Smooth muscle cell (in vitro differentiated cells): Measurements from ENCODE around the gene TMEM115. TPM values are rescaled to one million over a fixed set of nuclear protein-coding genes. Genes with fewer than 3 reads are reported as not detected.

Source experiments
- DNase-seq: peaks from one replicate; lab custom pipeline; 2025; ENCODE audit not compliant: unreplicated experiment; lab: John Stamatoyannopoulos, UW
- H2AFZ ChIP-seq: fragments of 200-600 bp; sonication (generic); 2 replicates; pipeline ENCODE4 v1.6.0; 2016; ENCODE audit warnings: antibody characterized with exemption, low read depth, mild to moderate bottlenecking
- H3F3A ChIP-seq: fragments of 200-600 bp; sonication (generic); 2 replicates; pipeline ENCODE4 v1.6.0; 2017; ENCODE audit warnings: antibody characterized with exemption, low read depth
- H3K27ac ChIP-seq: fragments of 200-600 bp; sonication (generic); 2 replicates; pipeline ENCODE4 v1.5.1; 2016; ENCODE audit warnings: low read depth, mild to moderate bottlenecking
- H3K27me3 ChIP-seq: fragments of 200-600 bp; sonication (generic); 2 replicates; pipeline ENCODE4 v1.6.1; 2016; ENCODE audit warnings: low read depth, mild to moderate bottlenecking
- H3K36me3 ChIP-seq: fragments of 200-600 bp; sonication (generic); 2 replicates; pipeline ENCODE4 v1.5.1; 2016; ENCODE audit warnings: low read depth
- H3K4me1 ChIP-seq: fragments of 200-600 bp; sonication (generic); 2 replicates; pipeline ENCODE4 v1.5.1; 2016; ENCODE audit warnings: low read depth
- H3K4me2 ChIP-seq: fragments of 200-600 bp; sonication (generic); 2 replicates; pipeline ENCODE4 v1.6.0; 2016; ENCODE audit warnings: mild to moderate bottlenecking
- H3K4me3 ChIP-seq: fragments of 200-600 bp; sonication (generic); 2 replicates; pipeline ENCODE4 v1.5.1; 2016; ENCODE audit warnings: mild to moderate bottlenecking
- H3K79me2 ChIP-seq: fragments of 200-600 bp; sonication (generic); 2 replicates; pipeline ENCODE4 v1.6.0; 2016; ENCODE audit warnings: low read depth, mild to moderate bottlenecking
- H3K9ac ChIP-seq: fragments of 200-600 bp; sonication (generic); 2 replicates; pipeline ENCODE4 v1.6.0; 2016; ENCODE audit warnings: low read depth
- H3K9me3 ChIP-seq: fragments of 200-600 bp; sonication (generic); replicated peaks from 2 replicates; pipeline ENCODE4 v1.5.1; 2016; ENCODE audit warnings: low read depth
- H4K20me1 ChIP-seq: fragments of 200-600 bp; sonication (generic); 2 replicates; pipeline ENCODE4 v1.6.0; 2016; ENCODE audit warnings: low read depth
- CTCF ChIP-seq: fragments of 200-600 bp; sonication (generic); IDR thresholded peaks from 2 replicates; pipeline ENCODE4 v1.5.1; 2017; ENCODE audit warnings: borderline replicate concordance, mild to moderate bottlenecking, antibody characterized with exemption; ENCODE audit not compliant: insufficient read depth, poor library complexity, severe bottlenecking
- WGBS: methylation state at CpG from one replicate; pipeline ENCODE4 v1.1.7; 2016; ENCODE audit warnings: low lambda C conversion rate; 5-methylcytosine and 5-hydroxymethylcytosine counted together
- polyA plus RNA-seq: library from polyadenylated mRNA; unstranded; fragments of >200 nt; fragmentation: Nextera tagmentation; extraction: Ambion mirVana; gene quantifications from 2 replicates; pipeline ENCODE4 v1.2.1, GENCODE V29; 2016
- total RNA-seq: library from RNA; depleted of rRNA; stranded (reverse); fragments of >200 nt; gene quantifications from 2 replicates; pipeline ENCODE4 v1.2.3, GENCODE V29; 2014

Gene TMEM115
- total and polyA plus RNA-seq, 2 experiments from 2014 or later: 42.7 to 56.6 TPM

GRCh38 chr3:50331364-50331907 lies 27.9 kb downstream of the TMEM115 start:
- H3K79me2 ChIP-seq: peaks cover 72% of the 10 kb centered on the region
- H3K4me1 ChIP-seq: peaks cover 34% of the 10 kb centered on the region
- H3F3A ChIP-seq: peaks cover 16% of the 10 kb centered on the region
- no peak overlapping the region for H2AFZ ChIP-seq
- no peak overlapping the region for H3K4me2 ChIP-seq
- no peak overlapping the region for H3K4me3 ChIP-seq
- no peak for TF ChIP-seq CTCF
- H3K9ac ChIP-seq: no peak overlapping the region
- no peak overlapping the region for H3K27ac ChIP-seq
- no peak for DNase-seq
- no peaks in the 10 kb centered on the region for H3K27me3 ChIP-seq
- H3K36me3 ChIP-seq: no peaks in the 10 kb centered on the region
- no peaks in the 10 kb centered on the region for H3K9me3 ChIP-seq
- 97% methylated on average over 19 of the region's 19 CpGs for WGBS
- peaks cover 48% of the 10 kb centered on the region for H4K20me1 ChIP-seq

DNA sequence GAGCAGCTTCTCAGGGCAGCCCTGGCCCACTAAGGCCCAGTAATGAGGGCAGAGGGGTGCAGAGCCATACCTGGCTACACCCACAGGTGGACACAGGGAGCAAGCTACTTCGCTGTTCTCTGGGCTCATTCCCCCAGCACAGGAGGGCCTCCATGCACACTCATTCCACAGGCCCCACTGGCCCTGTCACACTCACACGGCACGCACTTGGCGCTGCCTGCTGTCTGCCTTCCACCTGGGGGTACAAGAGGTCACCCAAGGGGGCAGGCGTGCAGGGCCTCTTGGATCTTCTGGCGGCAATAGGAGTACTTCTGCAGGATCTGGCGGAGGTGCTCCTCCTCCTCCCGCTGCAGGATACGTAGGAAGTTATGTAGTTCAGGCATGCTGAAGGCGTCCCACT lies 29.0 kb downstream of the TMEM115 start:
- Histone ChIP-seq H3K4me2 (no peak overlapping the region), H3K4me1 (peaks cover 24% of the 10 kb centered on the region), H3K9ac (no peak overlapping the region), H3K9me3 (no peaks in the 10 kb centered on the region), H3K36me3 (no peaks in the 10 kb centered on the region), H3K79me2 (peaks cover 63% of the 10 kb centered on the region), H3K27ac (no peak overlapping the region), H3F3A (peaks cover 16% of the 10 kb centered on the region), H3K27me3 (no peaks in the 10 kb centered on the region), H4K20me1 (peaks cover 39% of the 10 kb centered on the region), H3K4me3 (no peak overlapping the region), H2AFZ (no peak overlapping the region)
- 98% methylated on average over 10 of the region's 10 CpGs for WGBS
- DNase-seq: no peak
- TF ChIP-seq CTCF: no peak

DNA sequence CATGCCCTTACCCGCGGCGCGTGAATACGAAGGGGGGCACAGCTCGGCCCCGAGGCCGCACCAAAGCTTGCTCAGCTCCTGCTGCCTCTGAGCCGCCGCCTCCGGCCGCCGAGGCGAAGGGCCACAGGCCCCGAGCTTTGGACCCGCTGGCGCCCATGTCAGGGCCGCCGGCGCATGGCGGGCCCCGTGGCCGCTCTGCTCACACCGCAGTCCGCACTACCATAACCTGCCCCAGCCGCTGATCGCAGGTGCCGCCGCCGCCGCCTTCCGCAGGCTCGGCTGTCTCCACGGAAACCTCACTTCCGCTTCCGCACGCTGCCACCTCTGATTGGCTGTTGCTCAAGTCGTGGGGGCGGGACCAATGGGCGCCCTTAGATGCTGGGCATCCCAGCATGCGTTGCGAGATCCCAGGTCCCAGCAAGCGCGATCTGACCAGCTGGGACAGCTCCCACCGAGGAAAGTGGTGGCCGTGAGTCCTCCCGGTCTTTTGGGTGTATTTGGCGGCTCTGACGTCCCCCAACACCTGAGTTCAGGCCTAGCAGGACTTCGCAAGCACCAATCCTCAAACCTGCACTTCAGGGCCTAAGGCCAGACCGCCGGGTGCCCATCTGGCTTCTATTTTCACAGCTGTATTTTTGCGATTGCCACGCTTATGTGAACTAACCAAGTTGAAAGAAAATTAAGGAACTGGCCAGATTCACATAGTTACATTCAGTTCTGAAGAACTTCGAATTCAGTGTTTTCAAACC lies 31.2 kb downstream of the TMEM115 start, which contains the start of gene TUSC2:
TSS of gene TUSC2 (minus strand) at position 281 of the 749 bp plus-strand sequence. CDS start at position 157, 124 bp downstream.
- no peak for TF ChIP-seq CTCF
- Histone ChIP-seq H3K9me3 (no peaks in the 10 kb centered on the region), H3K4me1 (peaks cover 9% of the 10 kb centered on the region), H3K27me3 (no peaks in the 10 kb centered on the region), H2AFZ (peak within 1 kb of the TSS; percentile 64), H3K36me3 (no peaks in the 10 kb centered on the region), H3K9ac (peak within 1 kb of the TSS; percentile 86), H3K4me3 (peak within 1 kb of the TSS; percentile 84), H4K20me1 (peaks cover 17% of the 10 kb centered on the region), H3K79me2 (peaks cover 41% of the 10 kb centered on the region), H3K27ac (peak within 1 kb of the TSS; percentile 69), H3K4me2 (peak within 1 kb of the TSS; percentile 94), H3F3A (peaks cover 15% of the 10 kb centered on the region)
- 6% methylated on average over 55 of the region's 55 CpGs for WGBS
- peak; percentile 72 for DNase-seq
